ENCODE results near the gene ATP5IF1.

Gene ATP5IF1

DNA sequence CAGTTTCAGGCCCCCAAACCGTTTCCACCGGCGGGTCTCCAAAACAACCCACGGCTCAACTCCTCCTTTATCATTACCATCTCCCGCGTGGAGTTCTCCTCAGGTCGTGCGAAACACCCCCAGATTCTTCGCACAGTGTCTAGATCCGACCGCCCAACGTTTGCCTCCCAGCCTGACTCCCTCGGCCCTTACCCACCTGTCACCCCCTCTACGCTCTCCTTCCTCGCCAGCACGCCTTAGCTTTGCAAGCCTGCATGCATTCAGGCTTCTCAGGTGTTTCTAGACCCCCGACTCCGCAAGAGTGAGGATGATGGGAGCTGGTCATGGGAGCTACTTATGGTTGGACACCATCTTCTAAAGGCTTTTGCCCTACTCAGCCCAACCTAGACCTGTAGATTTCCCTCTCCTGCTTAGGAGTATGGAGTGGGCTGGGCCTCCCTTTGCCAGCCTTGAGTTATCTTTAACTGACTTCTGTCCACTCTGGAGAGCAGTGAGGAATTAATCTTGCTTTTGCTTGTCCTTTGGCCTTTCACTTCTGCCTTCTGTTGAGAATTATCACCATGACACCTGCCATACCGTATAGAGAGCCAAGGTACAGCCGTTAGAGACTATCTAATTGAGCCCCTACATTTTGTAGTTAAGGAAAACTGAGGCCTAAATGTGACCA, 865 bp downstream of the ATP5IF1 start:
- no peak for DNase-seq (ENCODE audit: low read depth in 3 of 3)

GRCh38 chr1:28239004-28239403, 3.1 kb downstream of the ATP5IF1 start:
- no peak for DNase-seq (ENCODE audit: low read depth in 3 of 3)

DNA sequence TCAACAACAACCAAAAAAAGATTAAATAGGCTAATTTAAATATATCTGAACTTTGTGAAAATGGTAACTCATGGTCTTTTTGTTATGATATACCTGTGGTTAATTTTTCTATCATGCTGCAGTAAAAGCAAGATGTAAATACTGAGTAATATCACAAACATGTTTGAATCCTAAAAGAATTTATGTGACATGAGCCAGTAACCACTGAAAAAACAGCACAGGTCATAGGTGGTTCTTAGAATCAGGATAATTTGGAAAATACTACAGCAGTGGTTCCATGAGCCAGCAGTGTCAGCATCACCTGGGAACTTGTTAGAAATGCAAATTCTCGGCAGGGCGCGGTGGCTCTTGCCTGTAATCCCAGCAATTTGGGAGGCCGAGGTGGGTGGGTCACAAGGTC, 4.1 kb downstream of the ATP5IF1 start:
- DNase-seq (ENCODE audit: low read depth in 3 of 3): no peak

GRCh38 chr1:28241638-28242241, 5.8 kb downstream of the ATP5IF1 start:
- no peak for DNase-seq (ENCODE audit: low read depth in 3 of 3)

DNA sequence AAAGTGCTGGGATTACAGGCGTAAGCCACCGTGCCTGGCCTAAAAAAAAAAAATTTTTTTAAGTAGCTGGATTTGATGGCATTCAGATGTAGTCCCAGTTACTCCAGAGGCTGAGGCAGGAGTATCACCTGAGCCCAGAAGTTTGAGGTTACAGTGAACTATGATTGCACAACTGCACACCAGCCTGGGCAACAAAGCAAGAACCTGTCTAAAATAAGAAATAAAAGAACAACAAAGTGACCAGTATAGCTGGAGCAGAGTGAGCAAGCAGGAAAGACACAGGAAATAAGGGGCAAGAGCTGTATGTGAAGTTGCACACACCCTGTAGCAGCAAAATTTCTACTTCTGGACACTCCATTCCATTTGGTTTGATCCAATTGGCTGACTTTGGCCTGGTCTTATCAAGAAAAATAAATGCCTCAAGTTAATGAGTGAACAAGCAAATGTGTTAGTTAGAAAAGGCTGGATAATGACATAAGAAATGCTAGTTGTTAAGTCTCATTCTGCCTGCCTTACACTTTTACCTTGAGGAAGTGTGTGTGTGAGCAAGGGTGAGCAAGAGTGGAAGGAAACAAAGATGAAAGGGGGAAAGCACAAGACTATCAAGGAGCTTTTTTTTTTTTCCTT, 7.9 kb downstream of the ATP5IF1 start:
- no peak for DNase-seq (ENCODE audit: low read depth in 3 of 3)

- no peak for DNase-seq (ENCODE audit: low read depth in 3 of 3)
Measured at GRCh38 chr1:28244549-28245251, 8.8 kb downstream of the ATP5IF1 start.

DNA sequence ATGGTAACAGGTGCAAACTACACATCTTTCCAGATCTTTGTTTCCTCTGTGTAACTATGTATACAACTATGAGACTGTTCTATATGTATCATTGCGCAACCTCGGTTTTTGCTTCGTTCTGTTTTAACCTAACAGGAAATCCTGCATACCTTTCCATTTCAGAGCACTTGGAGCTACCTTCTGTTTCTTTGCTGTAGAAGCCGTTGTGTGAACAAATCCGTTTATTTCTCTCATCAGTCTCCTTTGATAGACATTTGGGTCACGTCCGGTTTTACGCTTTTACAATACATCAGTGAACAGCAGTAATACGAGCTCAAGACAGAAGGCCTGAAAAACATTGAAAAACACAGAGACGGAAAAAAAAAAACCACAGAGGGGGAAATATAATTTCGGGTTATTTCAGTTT, 10.5 kb downstream of the ATP5IF1 start:
- no peak for DNase-seq (ENCODE audit: low read depth in 3 of 3)

- no peak for DNase-seq (ENCODE audit: low read depth in 3 of 3)
Measured at GRCh38 chr1:28247612-28248272, 11.8 kb downstream of the ATP5IF1 start.

DNA sequence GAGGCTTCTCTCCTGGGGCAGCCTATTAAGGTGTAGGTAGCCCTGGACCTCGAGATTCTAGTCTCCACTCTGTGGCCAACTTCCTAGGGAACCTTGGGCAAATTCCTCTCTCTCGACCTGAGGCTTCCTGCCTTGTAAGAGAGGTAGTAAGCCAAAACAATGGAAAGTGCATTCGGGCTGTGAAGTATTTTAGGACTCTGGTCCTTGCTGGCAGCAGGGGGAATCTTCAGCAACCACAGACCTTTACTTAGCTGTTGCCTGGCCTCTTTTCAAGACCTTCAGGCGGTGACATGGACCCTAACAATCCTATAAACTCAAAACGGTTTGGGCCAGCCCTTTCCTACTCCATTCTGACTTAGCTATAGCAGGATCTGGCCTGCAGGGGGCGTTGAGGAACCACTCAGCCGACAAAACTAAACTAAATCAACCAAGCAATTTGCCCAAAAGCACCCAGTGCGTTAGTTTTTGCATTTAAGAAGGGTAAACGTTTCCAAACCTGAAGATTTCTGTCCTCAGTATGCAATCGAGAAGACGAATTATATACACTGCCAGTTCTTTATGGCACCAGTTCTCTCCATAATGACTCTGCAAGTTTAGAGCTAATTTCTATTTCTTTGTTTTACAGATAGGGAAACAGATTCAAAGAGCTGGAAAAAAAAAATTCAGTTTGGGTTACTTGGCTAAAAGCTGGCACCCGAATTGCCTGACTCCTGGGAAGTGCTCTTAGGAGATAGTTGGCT, 12.5 kb downstream of the ATP5IF1 start:
- peak; percentile 62 to 78 (median 66) for DNase-seq (ENCODE audit: low read depth in 3 of 3)

DNA sequence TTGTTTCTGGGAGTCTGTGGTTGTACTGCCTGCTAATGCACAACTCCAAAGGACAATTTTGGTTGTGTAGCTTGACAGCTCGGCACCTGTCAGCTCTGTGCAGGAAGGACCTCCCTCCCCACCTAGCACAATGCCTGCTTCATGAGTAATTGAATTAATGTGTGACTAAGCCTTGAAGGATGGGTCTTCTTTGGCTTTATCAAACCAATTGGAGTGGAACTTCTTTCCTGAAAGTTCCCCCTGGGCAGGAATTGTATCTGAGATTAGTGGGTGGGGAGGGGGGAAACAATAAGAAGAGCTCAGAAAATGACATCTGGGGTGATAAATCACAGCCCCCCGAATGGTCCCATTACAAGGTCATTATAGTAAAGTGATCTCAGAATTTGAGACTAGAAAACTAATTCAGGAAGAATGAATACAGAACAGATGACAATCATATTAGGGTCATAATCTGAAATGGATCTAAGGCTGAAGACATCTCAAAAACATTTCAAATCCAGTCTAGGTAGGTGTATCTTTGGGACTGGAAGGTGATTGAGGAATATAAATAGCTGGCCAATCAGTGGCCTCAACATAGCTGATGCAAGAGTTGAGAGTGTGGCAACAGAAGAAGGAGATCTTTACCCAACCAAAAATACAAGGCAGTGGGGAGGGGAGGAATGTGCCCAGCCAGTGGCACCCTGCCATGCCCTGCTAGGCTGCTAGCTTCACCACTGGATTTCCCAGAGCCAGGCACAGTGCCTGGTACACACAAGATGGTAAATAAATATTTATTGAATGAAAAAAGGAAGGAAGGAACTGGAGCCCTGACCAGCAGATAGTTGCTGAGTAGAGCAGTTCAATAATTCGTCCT, 13.3 kb downstream of the ATP5IF1 start:
- DNase-seq (ENCODE audit: low read depth in 3 of 3): no peak

DNA sequence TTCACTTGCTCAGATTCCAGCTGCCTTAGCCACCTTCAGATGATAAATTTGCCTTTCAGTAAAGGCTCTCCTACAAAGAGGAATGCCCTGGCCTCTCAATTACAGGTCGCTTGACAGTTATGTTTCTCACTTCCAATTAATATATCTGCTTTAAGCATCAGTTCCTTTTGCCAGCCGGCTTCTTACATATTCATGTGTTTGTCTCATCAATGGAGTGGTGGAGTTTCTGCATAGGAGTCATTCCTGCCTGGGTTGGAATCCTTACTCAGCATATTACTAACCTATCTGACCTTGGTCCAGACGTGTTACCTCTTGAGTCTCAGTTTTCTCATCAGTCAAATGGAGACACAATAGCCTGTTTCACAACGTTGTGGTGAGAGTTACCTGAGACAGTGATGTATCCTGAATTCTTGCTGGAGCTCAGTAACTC, 14.0 kb downstream of the ATP5IF1 start:
- DNase-seq (ENCODE audit: low read depth in 3 of 3): no peak

GRCh38 chr1:28256197-28256827, 20.4 kb downstream of the ATP5IF1 start:
- no peak for DNase-seq (ENCODE audit: low read depth in 3 of 3)

DNA sequence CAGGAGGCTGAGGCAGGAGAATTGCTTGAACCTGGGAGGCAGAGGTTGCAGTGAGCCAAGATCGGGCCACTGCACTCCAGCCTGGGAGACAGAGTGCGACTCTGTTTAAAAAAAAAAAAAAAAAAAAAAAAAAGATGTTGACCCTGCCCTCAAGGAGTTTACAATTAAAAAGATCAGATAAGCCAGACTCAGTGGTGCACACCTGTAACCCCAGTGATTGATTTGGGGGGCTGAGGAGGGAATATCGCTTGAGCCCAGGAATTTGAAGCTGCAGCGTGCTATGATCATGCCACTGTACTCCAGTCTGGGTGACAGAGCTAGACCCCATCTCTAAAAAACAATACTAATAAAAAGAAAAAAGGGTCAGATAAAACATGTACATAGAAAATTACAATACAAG, 21.8 kb downstream of the ATP5IF1 start:
- DNase-seq (ENCODE audit: low read depth in 3 of 3): no peak

DNA sequence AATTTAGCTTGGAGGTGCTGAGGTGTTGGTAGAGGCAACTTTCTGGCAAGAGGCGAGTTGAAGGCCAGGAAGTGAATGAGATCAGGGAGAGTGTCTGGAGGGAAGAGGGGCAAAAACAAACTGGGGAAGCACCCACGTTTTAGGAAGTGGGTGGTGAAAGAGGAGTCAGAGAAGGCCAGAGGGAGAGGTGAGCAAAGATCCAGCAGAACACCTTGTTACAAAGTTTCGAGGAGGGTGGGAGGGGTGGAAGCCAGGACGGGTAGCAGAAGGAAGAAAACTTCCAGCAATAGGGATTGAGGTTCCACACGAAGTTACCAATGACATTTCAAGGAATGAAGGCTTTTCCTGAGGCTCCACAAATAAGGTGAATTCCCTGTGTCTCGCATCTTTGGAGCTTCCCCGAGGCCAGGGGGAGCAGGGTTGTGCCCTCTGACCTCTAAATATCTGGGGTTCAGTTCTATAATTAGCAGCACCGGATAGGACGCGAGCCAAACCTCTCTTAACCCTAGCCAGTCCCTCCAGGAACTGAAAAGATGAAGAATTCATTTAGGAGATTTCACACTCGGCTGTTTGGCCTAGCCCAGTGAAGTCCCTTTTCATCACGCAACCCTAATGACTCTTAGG, 22.8 kb downstream of the ATP5IF1 start:
- DNase-seq (ENCODE audit: low read depth in 3 of 3): no peak

DNA sequence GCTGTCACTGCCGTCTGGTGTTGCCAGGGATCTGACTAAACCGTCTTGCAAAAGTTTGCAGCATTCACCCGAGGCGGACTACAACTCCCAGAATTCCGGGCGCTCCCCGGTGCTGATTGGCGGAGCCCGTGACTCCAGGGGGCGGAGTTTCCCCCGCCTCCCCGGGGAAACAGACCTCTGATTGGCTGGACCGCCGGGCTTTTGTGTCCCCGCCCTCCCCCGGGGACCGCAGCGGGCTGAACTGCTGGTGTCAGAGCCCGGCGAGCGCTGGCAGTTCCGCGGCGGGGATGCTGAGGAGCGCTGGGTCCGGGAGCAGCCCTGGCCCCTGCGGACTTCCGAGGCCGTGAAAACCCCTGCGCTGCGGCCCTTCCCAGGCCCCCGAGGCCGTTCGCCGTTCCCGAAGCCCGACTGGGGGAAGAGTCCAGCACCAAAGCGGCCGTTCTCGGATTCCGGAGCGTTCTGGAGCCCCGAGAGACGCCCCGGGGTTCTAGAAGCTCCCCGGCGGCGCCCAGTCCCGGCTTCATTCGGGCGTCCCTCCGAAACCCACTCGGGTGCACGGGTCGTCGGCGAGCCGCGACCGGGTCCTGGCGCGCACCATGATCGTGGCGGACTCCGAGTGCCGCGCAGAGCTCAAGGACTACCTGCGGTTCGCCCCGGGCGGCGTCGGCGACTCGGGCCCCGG, 23.5 kb downstream of the ATP5IF1 start, which contains the start of gene SESN2:
Gene SESN2 (plus strand): TSS at position 267 of the 682 bp plus-strand sequence. CDS start 330 bp downstream, at position 597.
- peak; percentile 96 to 100 (median 99) for DNase-seq (ENCODE audit: low read depth in 3 of 3)

DNA sequence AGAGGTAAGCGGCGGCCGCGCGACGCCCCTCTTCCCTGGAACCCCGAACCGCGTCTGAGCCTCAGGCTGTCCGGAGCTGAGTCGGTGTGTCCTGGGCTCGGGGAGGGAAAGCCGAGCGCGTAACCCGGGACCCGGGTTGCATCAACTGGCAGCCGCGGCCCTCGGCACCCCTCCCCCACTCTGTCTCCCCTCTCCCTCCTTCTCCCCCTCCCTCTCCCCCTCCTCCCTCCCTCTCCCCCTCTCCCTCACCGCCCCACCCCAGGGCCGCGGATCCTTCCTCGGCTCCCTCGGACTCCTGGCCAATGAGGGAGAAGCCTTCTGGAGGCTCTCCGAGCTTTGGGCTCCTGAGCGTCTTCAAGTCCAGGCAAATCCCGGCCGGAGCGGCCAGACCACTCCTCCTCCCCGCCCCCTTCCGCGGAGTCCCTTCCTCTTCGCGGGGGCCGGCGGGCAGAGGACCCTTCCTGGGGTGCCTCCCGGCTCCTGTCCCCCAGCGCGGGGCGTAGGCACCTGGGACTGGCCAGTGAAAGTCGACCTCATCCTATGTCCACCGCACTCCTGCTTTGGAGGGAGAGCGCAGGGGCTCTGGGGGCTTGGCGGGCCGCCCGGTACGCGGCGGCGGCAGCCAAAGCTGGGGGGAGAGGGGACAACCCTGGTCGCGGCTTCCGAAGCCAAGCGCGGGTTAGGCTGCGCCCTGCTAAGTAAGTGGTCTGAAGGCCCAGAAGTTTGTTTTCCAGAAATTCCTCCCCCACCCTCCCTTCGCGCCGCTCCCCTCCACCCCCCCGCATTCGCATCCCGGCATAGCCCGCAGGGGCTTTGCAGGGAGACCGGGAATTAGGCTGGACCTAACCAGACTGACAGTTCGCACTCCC, 24.2 kb downstream of the ATP5IF1 start:
- peak in 1 of 3 experiments; percentile 32 for DNase-seq (ENCODE audit: low read depth in 3 of 3)

- no peak for DNase-seq (ENCODE audit: low read depth in 3 of 3)
Measured at GRCh38 chr1:28260803-28261174, 24.9 kb downstream of the ATP5IF1 start.

DNA sequence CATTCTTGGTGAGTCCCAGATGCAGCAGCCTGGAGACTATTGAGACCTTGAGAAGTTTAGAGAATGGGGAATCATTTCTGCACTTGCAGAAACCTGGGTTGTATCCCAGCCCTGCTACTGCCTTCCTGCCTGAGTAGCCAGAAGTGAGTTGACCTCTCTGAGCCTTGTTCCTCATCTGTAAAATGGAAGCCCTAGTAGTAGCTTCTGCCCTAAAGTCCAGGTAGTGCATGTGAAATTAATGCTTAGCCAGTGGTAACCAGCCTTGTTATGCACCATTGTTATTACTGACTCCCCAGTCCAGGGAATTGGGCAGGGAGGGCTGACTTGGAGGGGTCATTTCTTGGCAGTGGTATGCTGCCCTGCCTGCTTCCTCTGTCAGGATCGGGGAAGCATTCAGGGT, 29.0 kb downstream of the ATP5IF1 start:
- DNase-seq (ENCODE audit: low read depth in 3 of 3): no peak

Data from stimulated activated CD4-positive, alpha-beta T cell treated with anti-CD3 and anti-CD28 coated beads, TNF-alpha, amount 100 ng/mL, for 24 hours (primary cell).